ENCODE data around the gene LRRC15. TPM values are rescaled to one million over a fixed set of nuclear protein-coding genes. Genes with fewer than 3 reads are reported as not detected.

LRRC15 gene
- total and polyA plus RNA-seq, 2 experiments from 2014 or later: 0.05 to 0.14 TPM

DNA sequence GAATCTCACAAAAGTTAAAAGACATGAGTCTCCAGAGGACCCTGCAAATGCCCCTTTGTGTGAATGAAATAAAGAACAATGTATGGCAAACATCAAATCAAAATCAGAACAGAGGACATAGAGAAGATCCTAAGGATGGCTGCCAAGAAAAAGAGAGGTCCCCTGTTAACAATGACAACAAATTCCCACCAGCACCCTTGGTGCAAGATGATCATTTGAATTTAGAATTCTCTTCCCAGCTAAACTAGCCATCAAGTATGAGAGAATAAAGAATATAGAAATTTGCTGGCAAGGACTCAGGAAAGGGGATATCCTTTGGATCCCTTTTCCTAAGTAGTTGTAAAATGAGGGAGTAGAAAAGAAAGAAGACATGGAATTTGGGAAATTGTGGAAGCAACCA lies 21.3 kb upstream of the LRRC15 start (continued):
- TF ChIP-seq, protein P1, sequence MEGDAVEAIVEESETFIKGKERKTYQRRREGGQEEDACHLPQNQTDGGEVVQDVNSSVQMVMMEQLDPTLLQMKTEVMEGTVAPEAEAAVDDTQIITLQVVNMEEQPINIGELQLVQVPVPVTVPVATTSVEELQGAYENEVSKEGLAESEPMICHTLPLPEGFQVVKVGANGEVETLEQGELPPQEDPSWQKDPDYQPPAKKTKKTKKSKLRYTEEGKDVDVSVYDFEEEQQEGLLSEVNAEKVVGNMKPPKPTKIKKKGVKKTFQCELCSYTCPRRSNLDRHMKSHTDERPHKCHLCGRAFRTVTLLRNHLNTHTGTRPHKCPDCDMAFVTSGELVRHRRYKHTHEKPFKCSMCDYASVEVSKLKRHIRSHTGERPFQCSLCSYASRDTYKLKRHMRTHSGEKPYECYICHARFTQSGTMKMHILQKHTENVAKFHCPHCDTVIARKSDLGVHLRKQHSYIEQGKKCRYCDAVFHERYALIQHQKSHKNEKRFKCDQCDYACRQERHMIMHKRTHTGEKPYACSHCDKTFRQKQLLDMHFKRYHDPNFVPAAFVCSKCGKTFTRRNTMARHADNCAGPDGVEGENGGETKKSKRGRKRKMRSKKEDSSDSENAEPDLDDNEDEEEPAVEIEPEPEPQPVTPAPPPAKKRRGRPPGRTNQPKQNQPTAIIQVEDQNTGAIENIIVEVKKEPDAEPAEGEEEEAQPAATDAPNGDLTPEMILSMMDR (conservative IDR thresholded peaks at IDR 0.05; ENCODE audit: low read depth in 2 of 2): no peak
- no peak for TF ChIP-seq STAT1 (IDR thresholded peaks at IDR 0.05; ENCODE audit: unreplicated experiment)

DNA sequence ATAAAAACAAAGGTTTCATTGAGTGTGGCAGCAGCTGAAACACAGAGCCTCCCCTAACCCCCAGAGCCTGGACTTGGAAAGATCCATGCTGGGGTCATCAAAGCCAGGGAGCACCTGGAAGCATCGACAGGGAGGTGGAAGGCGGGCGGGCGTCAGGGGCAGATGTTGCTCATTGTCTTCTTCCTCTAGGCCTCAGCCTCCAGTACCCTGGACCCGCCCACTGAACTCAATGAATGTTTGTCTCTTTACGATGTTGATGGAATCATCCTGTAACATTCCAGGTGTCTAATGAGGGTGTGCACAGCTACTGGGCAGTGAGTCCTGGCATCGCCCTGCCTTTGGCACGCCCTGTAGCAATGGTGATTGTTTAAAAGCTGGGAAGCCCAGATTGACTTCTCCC lies 19.7 kb upstream of the LRRC15 start:
- no peak overlapping the region for H3K4me3 ChIP-seq
- no peaks in the 10 kb centered on the region; the same call in 1 of the 2 replicates for H3K36me3 ChIP-seq (ENCODE audit: insufficient read depth)
- ATAC-seq (no peak), DNase-seq (ENCODE audit: low spot score) (no peak)
- no peak overlapping the region for H2AFZ ChIP-seq
- H3K9me2 ChIP-seq (ENCODE audit: insufficient read depth): no peaks in the 10 kb centered on the region
- Mint-ChIP-seq H3K36me3 (ENCODE audit: low read depth) (no peaks in the 10 kb centered on the region), H3K27me3 (ENCODE audit: insufficient read depth, low read depth, poor library complexity) (peaks cover 5% of the 10 kb centered on the region), H3K9me3 (peaks cover 10% of the 10 kb centered on the region; the same call in 2 of the 3 replicates), H3K4me1 (peaks cover 2% of the 10 kb centered on the region; the same call in 2 of the 3 replicates), H3K4me3 (no peak overlapping the region), H3K27ac (no peak overlapping the region)
- no peaks in the 10 kb centered on the region for H3K79me2 ChIP-seq (replicated peaks; ENCODE audit: insufficient read depth)
- H4K20me1 ChIP-seq (replicated peaks; ENCODE audit: insufficient read depth): no peaks in the 10 kb centered on the region
- H3K4me2 ChIP-seq: no peak overlapping the region
- no peaks in the 10 kb centered on the region for H3F3A ChIP-seq (replicated peaks; ENCODE audit: low read depth)
- H3K4me1 ChIP-seq (ENCODE audit: insufficient read depth): no peaks in the 10 kb centered on the region
- H3K27me3 ChIP-seq (ENCODE audit: insufficient read depth): no peaks in the 10 kb centered on the region
- no peak overlapping the region for H3K27ac ChIP-seq (ENCODE audit: low read depth)
- TF ChIP-seq, protein P2, sequence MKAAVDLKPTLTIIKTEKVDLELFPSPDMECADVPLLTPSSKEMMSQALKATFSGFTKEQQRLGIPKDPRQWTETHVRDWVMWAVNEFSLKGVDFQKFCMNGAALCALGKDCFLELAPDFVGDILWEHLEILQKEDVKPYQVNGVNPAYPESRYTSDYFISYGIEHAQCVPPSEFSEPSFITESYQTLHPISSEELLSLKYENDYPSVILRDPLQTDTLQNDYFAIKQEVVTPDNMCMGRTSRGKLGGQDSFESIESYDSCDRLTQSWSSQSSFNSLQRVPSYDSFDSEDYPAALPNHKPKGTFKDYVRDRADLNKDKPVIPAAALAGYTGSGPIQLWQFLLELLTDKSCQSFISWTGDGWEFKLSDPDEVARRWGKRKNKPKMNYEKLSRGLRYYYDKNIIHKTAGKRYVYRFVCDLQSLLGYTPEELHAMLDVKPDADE (IDR thresholded peaks at IDR 0.05): no peak
- TF ChIP-seq, protein P1 (conservative IDR thresholded peaks at IDR 0.05; ENCODE audit: low read depth in 2 of 2): no peak
- TF ChIP-seq NANOG (IDR thresholded peaks at IDR 0.05; ENCODE audit: borderline replicate concordance): no peak
- no peak for TF ChIP-seq ZNF462 (CRISPR knock-in tag; IDR thresholded peaks at IDR 0.05)
- TF ChIP-seq EZH2phosphoT487 (IDR thresholded peaks at IDR 0.05; ENCODE audit: unreplicated experiment): no peak
- TF ChIP-seq, protein P3, sequence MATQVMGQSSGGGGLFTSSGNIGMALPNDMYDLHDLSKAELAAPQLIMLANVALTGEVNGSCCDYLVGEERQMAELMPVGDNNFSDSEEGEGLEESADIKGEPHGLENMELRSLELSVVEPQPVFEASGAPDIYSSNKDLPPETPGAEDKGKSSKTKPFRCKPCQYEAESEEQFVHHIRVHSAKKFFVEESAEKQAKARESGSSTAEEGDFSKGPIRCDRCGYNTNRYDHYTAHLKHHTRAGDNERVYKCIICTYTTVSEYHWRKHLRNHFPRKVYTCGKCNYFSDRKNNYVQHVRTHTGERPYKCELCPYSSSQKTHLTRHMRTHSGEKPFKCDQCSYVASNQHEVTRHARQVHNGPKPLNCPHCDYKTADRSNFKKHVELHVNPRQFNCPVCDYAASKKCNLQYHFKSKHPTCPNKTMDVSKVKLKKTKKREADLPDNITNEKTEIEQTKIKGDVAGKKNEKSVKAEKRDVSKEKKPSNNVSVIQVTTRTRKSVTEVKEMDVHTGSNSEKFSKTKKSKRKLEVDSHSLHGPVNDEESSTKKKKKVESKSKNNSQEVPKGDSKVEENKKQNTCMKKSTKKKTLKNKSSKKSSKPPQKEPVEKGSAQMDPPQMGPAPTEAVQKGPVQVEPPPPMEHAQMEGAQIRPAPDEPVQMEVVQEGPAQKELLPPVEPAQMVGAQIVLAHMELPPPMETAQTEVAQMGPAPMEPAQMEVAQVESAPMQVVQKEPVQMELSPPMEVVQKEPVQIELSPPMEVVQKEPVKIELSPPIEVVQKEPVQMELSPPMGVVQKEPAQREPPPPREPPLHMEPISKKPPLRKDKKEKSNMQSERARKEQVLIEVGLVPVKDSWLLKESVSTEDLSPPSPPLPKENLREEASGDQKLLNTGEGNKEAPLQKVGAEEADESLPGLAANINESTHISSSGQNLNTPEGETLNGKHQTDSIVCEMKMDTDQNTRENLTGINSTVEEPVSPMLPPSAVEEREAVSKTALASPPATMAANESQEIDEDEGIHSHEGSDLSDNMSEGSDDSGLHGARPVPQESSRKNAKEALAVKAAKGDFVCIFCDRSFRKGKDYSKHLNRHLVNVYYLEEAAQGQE (IDR thresholded peaks at IDR 0.05; ENCODE audit: unreplicated experiment): no peak
- TF ChIP-seq POLR2AphosphoS5 (IDR thresholded peaks at IDR 0.05; ENCODE audit: low read depth): no peak
- no peak for TF ChIP-seq EZH2 (IDR thresholded peaks at IDR 0.05; ENCODE audit: low read depth, unreplicated experiment)
- no peak for TF ChIP-seq JUNB (IDR thresholded peaks at IDR 0.05; ENCODE audit: unreplicated experiment)
- no peak for TF ChIP-seq STAT1 (IDR thresholded peaks at IDR 0.05; ENCODE audit: unreplicated experiment)
